K562 (cell line): ENCODE results near the gene NECTIN4.

Experiments
- CBX2 ChIP-seq: fragments of 200-600 bp; sonication (generic); IDR thresholded peaks from one replicate; pipeline ENCODE4 v1.6.1; 2012; ENCODE audit warnings: mild to moderate bottlenecking, low read length, inconsistent platforms; ENCODE audit not compliant: insufficient read depth, poor library complexity, severe bottlenecking
- CTCF ChIP-seq, 3 experiments: IDR thresholded peaks in 2 of 3; conservative IDR thresholded peaks in 1 of 3; 2 replicates each; pipeline ENCODE4 v1.5.1; 2011 to 2012; ENCODE audit warnings: low read length in 3 of 3, mild to moderate bottlenecking in 3 of 3, control low read depth in 2 of 3, improper control_type of control experiment in 1 of 3, inconsistent platforms in 1 of 3, low read depth in 1 of 3, mixed read lengths in 1 of 3, moderate library complexity in 1 of 3; ENCODE audit not compliant: insufficient read depth in 2 of 3
- HIVEP1 ChIP-seq: fragments of 250-450 bp; sonication (Bioruptor Pico); IDR thresholded peaks from 2 replicates; pipeline ENCODE4 v1.4.0; 2020; ENCODE audit warnings: mild to moderate bottlenecking
- MAX ChIP-seq: sonication (generic); formaldehyde crosslinking; IDR thresholded peaks from 2 replicates; pipeline ENCODE4 v1.9.0; 2022; ENCODE audit warnings: mild to moderate bottlenecking, missing genetic modification reagents
- MEIS2 ChIP-seq: fragments of 450-650 bp; IDR thresholded peaks from 2 replicates; pipeline ENCODE4 v1.6.1; 2014; ENCODE audit warnings: mild to moderate bottlenecking; ENCODE audit not compliant: partially characterized antibody
- MTA1 ChIP-seq: fragments of 450-650 bp; IDR thresholded peaks from 2 replicates; pipeline ENCODE4 v1.6.1; 2017; ENCODE audit warnings: borderline replicate concordance
- POLR2A ChIP-seq: fragments of 450-650 bp; conservative IDR thresholded peaks from 2 replicates; pipeline ENCODE4 v1.6.1; 2016
- REST ChIP-seq, 2 experiments: fragments of 450-650 bp; formaldehyde crosslinking in 1 of 2; IDR thresholded peaks; 2 replicates each; pipeline versions ENCODE4 v1.4.0 to v1.6.1; 2014 to 2020; ENCODE audit warnings: mild to moderate bottlenecking in 2 of 2, borderline replicate concordance in 1 of 2, low read depth in 1 of 2
- SIN3A ChIP-seq, 2 experiments: fragments of 150-350 bp in 1 of 2; IDR thresholded peaks; 2 replicates each; pipeline ENCODE4 v1.6.1; 2011 to 2016; ENCODE audit warnings: borderline replicate concordance in 2 of 2, low read depth in 2 of 2, low read length in 2 of 2, mild to moderate bottlenecking in 2 of 2, moderate library complexity in 2 of 2; ENCODE audit not compliant: control insufficient read depth in 1 of 2
- ZC3H4 ChIP-seq: sonication (generic); formaldehyde crosslinking; IDR thresholded peaks from 2 replicates; pipeline ENCODE4 v1.9.0; 2021; ENCODE audit warnings: missing genetic modification reagents, borderline replicate concordance
- TF ChIP-seq, protein P1 (sequence below): fragments of 200-800 bp; sonication (Bioruptor generic); IDR thresholded peaks from 2 replicates; pipeline ENCODE4 v1.6.1; 2017; ENCODE audit warnings: missing genetic modification characterization, missing compliant biosample characterization

GRCh38 chr1:161092621-161093028, 3.3 kb upstream of the NECTIN4 start:
- TF ChIP-seq CTCF (IDR thresholded peaks at IDR 0.05 in 2 of 3, conservative IDR thresholded peaks at IDR 0.05 in 1 of 3; ENCODE audit: insufficient read depth in 2 of 3, low read depth in 1 of 3, low read length in 3 of 3) (no peak), HIVEP1 (CRISPR knock-in tag) (no peak), ZC3H4 (no peak), SIN3A (IDR thresholded peaks at IDR 0.05; ENCODE audit: borderline replicate concordance in 2 of 2, control insufficient read depth in 1 of 2, low read depth in 2 of 2, low read length in 2 of 2) (no peak), MEIS2 (no peak), CBX2 (no peak), MTA1 (no peak), POLR2A (no peak), MAX (CRISPR knock-in tag) (no peak), REST (IDR thresholded peaks at IDR 0.05; ENCODE audit: borderline replicate concordance) (no peak), REST (CRISPR knock-in tag; IDR thresholded peaks at IDR 0.05; ENCODE audit: low read depth) (no peak)
- TF ChIP-seq, protein P1, sequence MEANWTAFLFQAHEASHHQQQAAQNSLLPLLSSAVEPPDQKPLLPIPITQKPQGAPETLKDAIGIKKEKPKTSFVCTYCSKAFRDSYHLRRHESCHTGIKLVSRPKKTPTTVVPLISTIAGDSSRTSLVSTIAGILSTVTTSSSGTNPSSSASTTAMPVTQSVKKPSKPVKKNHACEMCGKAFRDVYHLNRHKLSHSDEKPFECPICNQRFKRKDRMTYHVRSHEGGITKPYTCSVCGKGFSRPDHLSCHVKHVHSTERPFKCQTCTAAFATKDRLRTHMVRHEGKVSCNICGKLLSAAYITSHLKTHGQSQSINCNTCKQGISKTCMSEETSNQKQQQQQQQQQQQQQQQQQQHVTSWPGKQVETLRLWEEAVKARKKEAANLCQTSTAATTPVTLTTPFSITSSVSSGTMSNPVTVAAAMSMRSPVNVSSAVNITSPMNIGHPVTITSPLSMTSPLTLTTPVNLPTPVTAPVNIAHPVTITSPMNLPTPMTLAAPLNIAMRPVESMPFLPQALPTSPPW (CRISPR knock-in tag) = no peak
